HCT116 (cell line): ENCODE measurements around the gene PLEKHM3. TPM values are rescaled to one million over a fixed set of nuclear protein-coding genes. Genes with fewer than 3 reads are reported as not detected.

Experiments
- ATAC-seq: fragments of 200-7000 bp; cut with Tn5 transposase; 2 replicates; pipeline ENCODE4 v1.9.1; 2020; ENCODE audit warnings: mild to moderate bottlenecking, moderate library complexity
- BruUV-seq: library from RNA; stranded (reverse); fragments of 400-500 nt; replicated peaks from 2 replicates; lab custom pipeline; 2021; lab: Mats Ljungman, UMichigan
- CTCF ChIA-PET: fragments of 300-600 bp; sonication (Branson Sonifier 250); formaldehyde crosslinking; loops from one replicate; lab custom pipeline; 2021; ENCODE audit warnings: antibody characterized with exemption; lab: Charles Lee
- POLR2A ChIA-PET: fragments of 300-600, 350-600 bp; sonication (Branson Sonifier 250); formaldehyde crosslinking; loops from one replicate; lab custom pipeline; 2021; ENCODE audit warnings: antibody characterized with exemption; lab: Charles Lee
- RAD21 ChIA-PET, 2 experiments: fragments of 300-600 bp; sonication (Branson Sonifier 250); formaldehyde crosslinking; loops; one replicate each; lab custom pipeline; 2023; ENCODE audit warnings: low total read pairs in 2 of 2; ENCODE audit not compliant: uncharacterized antibody in 2 of 2, unreplicated experiment in 2 of 2, low non-redundant PET in 1 of 2; lab: Charles Lee
- DNase-seq: peaks from one replicate; pipeline ENCODE4 v3.0.0-alpha.2; 2010; ENCODE audit warnings: low read depth, low spot score
- H2AFZ ChIP-seq: fragments of 200-600 bp; shearing (Covaris generic), sonication (generic); 2 replicates; pipeline ENCODE4 v1.6.1; 2017; ENCODE audit warnings: low read depth, mixed run types, mixed read lengths, antibody characterized with exemption, low read length; ENCODE audit not compliant: poor library complexity, severe bottlenecking
- H3K27ac ChIP-seq: 2 replicates; pipeline ENCODE4 v1.5.1; 2012; ENCODE audit warnings: low read depth, low read length
- H3K27me3 ChIP-seq: fragments of 200-600 bp; sonication (generic); 2 replicates; pipeline ENCODE4 v1.6.1; 2016; ENCODE audit warnings: mixed run types, low read length, mixed read lengths; ENCODE audit not compliant: insufficient read depth
- H3K36me3 ChIP-seq, 2 experiments: fragments of 200-500 bp in 1 of 2; fragments of 200-600 bp in 1 of 2; sonication (Bioruptor generic) in 1 of 2; sonication (generic) in 1 of 2; 2 replicates each; pipeline versions ENCODE4 v1.5.1 to v1.6.1; 2014 to 2016; ENCODE audit warnings: low read length in 2 of 2, inconsistent platforms in 1 of 2, mixed read lengths in 1 of 2, mixed run types in 1 of 2; ENCODE audit not compliant: insufficient read depth in 2 of 2, control insufficient read depth in 1 of 2
- H3K4me1 ChIP-seq, 2 experiments: fragments of 200-600 bp in 1 of 2; sonication (generic) in 1 of 2; 2 replicates each; pipeline versions ENCODE4 v1.5.1 to v1.6.1; 2012 to 2017; ENCODE audit warnings: low read length in 2 of 2, inconsistent platforms in 1 of 2, mild to moderate bottlenecking in 1 of 2, mixed read lengths in 1 of 2, mixed run types in 1 of 2, moderate library complexity in 1 of 2; ENCODE audit not compliant: insufficient read depth in 2 of 2, control insufficient read depth in 1 of 2
- H3K4me2 ChIP-seq: fragments of 200-600 bp; sonication (generic); 2 replicates; pipeline ENCODE4 v1.6.1; 2017; ENCODE audit warnings: mixed run types, low read length, mixed read lengths
- H3K4me3 ChIP-seq, 2 experiments: fragments of 200-600 bp in 1 of 2; sonication (generic) in 1 of 2; replicated peaks in 1 of 2; 2 replicates each; pipeline ENCODE4 v1.5.1; 2011 to 2016; ENCODE audit warnings: low read length in 2 of 2, control low read depth in 1 of 2, low read depth in 1 of 2, mild to moderate bottlenecking in 1 of 2, mixed read lengths in 1 of 2, mixed run types in 1 of 2
- H3K79me2 ChIP-seq: fragments of 200-600 bp; sonication (generic); 2 replicates; pipeline ENCODE4 v1.6.1; 2017; ENCODE audit warnings: mild to moderate bottlenecking, mixed run types, low read length, moderate library complexity, mixed read lengths; ENCODE audit not compliant: insufficient read depth
- H3K9ac ChIP-seq: fragments of 200-600 bp; sonication (generic); 2 replicates; pipeline ENCODE4 v1.6.1; 2016; ENCODE audit warnings: low read length, mixed read lengths
- H3K9me2 ChIP-seq: fragments of 200-600 bp; sonication (generic), shearing (Covaris generic); 2 replicates; pipeline ENCODE4 v1.6.1; 2017; ENCODE audit warnings: mixed run types, mild to moderate bottlenecking, moderate library complexity; ENCODE audit not compliant: insufficient read depth
- H3K9me3 ChIP-seq, 2 experiments: fragments of 200-500 bp in 1 of 2; fragments of 200-600 bp in 1 of 2; sonication (Bioruptor generic) in 1 of 2; sonication (generic) in 1 of 2; 2 replicates each; pipeline ENCODE4 v1.6.1; 2014 to 2017; ENCODE audit warnings: low read length in 2 of 2, mixed read lengths in 2 of 2, inconsistent platforms in 1 of 2, low read depth in 1 of 2, mild to moderate bottlenecking in 1 of 2, mixed run types in 1 of 2, moderate library complexity in 1 of 2; ENCODE audit not compliant: control insufficient read depth in 1 of 2, insufficient read depth in 1 of 2
- H4K20me1 ChIP-seq: fragments of 200-600 bp; sonication (generic), shearing (Covaris generic); 2 replicates; pipeline ENCODE4 v1.6.1; 2017; ENCODE audit warnings: mixed run types, mild to moderate bottlenecking, moderate library complexity; ENCODE audit not compliant: insufficient read depth
- CEBPB ChIP-seq: IDR thresholded peaks from 2 replicates; pipeline ENCODE4 v1.6.1; 2012; ENCODE audit warnings: low read depth
- CTCF ChIP-seq, 3 experiments: fragments of 200-600 bp in 1 of 3; sonication (generic) in 1 of 3; IDR thresholded peaks in 2 of 3; conservative IDR thresholded peaks in 1 of 3; 2 replicates each; pipeline ENCODE4 v1.5.1; 2012 to 2017; ENCODE audit warnings: low read depth in 2 of 3, low read length in 2 of 3, antibody characterized with exemption in 1 of 3, borderline replicate concordance in 1 of 3, control low read depth in 1 of 3, mild to moderate bottlenecking in 1 of 3, mixed read lengths in 1 of 3, mixed run types in 1 of 3, moderate library complexity in 1 of 3; ENCODE audit not compliant: insufficient read depth in 1 of 3
- EZH2 ChIP-seq: fragments of 200-600 bp; sonication (generic); IDR thresholded peaks from 2 replicates; pipeline ENCODE4 v1.6.1; 2017; ENCODE audit warnings: antibody characterized with exemption, mixed run types
- JUND ChIP-seq: IDR thresholded peaks from 2 replicates; pipeline ENCODE4 v1.6.1; 2012
- POLR2A ChIP-seq: IDR thresholded peaks from 2 replicates; pipeline ENCODE4 v1.7.0; 2011; ENCODE audit warnings: borderline replicate concordance; ENCODE audit not compliant: insufficient read depth, insufficient read length; ENCODE audit errors: extremely low read depth
- SRF ChIP-seq: IDR thresholded peaks from 2 replicates; pipeline ENCODE4 v1.6.1; 2012; ENCODE audit warnings: low read depth
- YY1 ChIP-seq: IDR thresholded peaks from 2 replicates; pipeline ENCODE4 v1.6.1; 2011; ENCODE audit warnings: low read length, low read depth, moderate library complexity, mild to moderate bottlenecking; ENCODE audit not compliant: insufficient replicate concordance; ENCODE audit errors: extremely low read depth
- ZFX ChIP-seq: fragments of 450-650 bp; IDR thresholded peaks from 2 replicates; pipeline ENCODE4 v1.6.1; 2017
- ZNF274 ChIP-seq: fragments of 200-500 bp; sonication (Bioruptor generic); IDR thresholded peaks from 2 replicates; pipeline ENCODE4 v1.6.1; 2014; ENCODE audit warnings: mild to moderate bottlenecking, low read depth, low read length, inconsistent platforms
- intact Hi-C: fragments of 100-400 bp; cut with micrococcal nuclease; formaldehyde crosslinking; loops from 2 replicates; pipeline ENCODE4 v1.10.0; 2022
- total RNA-seq: library from RNA; stranded (reverse); gene quantifications from one replicate; pipeline ENCODE4 v1.2.1, GENCODE V29; 2021; ENCODE audit not compliant: unreplicated experiment

The PLEKHM3 gene
- total RNA-seq, 1 experiment from 2014 or later = 6.3 TPM

- Histone ChIP-seq H3K79me2 (no peaks in the 10 kb centered on the region), H3K9me3 (no peaks in the 10 kb centered on the region), H3K4me2 (no peak overlapping the region), H3K4me3 (no peak overlapping the region), H3K27ac (no peak overlapping the region), H3K9ac (no peak overlapping the region), H4K20me1 (no peaks in the 10 kb centered on the region), H3K27me3 (no peaks in the 10 kb centered on the region), H3K9me2 (no peaks in the 10 kb centered on the region), H3K4me1 (peaks cover 0 to 9% of the 10 kb centered on the region in 2 experiments; a peak in 1 of 4 replicates), H2AFZ (no peak overlapping the region), H3K36me3 (no peaks in the 10 kb centered on the region)
- no peak for TF ChIP-seq ZFX
- TF ChIP-seq JUND = no peak
- no peak for TF ChIP-seq SRF
- TF ChIP-seq EZH2 = no peak
- no peak for TF ChIP-seq YY1
- TF ChIP-seq POLR2A = no peak
- TF ChIP-seq CTCF (IDR thresholded peaks at IDR 0.05 in 2 of 3, conservative IDR thresholded peaks at IDR 0.05 in 1 of 3; ENCODE audit: borderline replicate concordance in 1 of 3, insufficient read depth in 1 of 3, low read depth in 2 of 3, low read length in 2 of 3) = no peak
- CTCF ChIA-PET = no interaction called here
- RAD21 ChIA-PET = no interaction called here
- intact Hi-C loops = no loop called here
- BruUV-seq = no TSS peak
- ATAC-seq (no peak), DNase-seq (no peak)
- POLR2A ChIA-PET = interaction anchor here (0.5 kb wide), 1 partner anchor 163 kb away, joined by 4 read pairs; no protein-coding TSS in a partner anchor
Observed at GRCh38 chr2:207871506-207871905, 153.8 kb downstream of the PLEKHM3 start.

DNA sequence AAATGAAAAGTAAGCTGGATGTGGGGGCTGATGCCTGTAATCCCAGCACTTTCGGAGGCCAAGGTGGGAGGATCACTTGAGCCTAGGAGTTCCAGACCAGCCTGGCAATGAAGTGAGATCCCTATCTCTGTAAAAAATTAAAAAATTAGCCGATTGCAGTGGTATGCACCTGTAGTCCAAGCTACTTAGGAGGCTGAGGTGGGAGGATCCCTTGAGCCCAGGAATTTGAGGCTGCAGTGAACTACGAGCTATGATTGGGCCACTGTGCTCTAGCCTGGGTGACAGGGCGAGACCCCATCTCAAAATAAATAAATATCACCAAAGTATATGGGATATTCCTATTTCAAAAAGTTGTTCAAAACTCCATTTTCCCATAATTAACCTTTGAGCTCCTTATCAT, 154.5 kb downstream of the PLEKHM3 start:
- ATAC-seq (no peak), DNase-seq (no peak)
- Histone ChIP-seq H3K4me2 (no peak overlapping the region), H3K4me3 (no peak overlapping the region), H3K27me3 (no peaks in the 10 kb centered on the region), H3K36me3 (no peaks in the 10 kb centered on the region), H3K27ac (no peak overlapping the region), H4K20me1 (no peaks in the 10 kb centered on the region), H3K9me2 (no peaks in the 10 kb centered on the region), H3K9ac (no peak overlapping the region), H3K4me1 (peaks cover 0 to 9% of the 10 kb centered on the region in 2 experiments; a peak in 1 of 4 replicates), H2AFZ (no peak overlapping the region), H3K9me3 (no peaks in the 10 kb centered on the region), H3K79me2 (no peaks in the 10 kb centered on the region)
- TF ChIP-seq CEBPB (no peak), ZNF274 (no peak)
- RAD21 ChIA-PET = no interaction called here
- CTCF ChIA-PET = no interaction called here
- POLR2A ChIA-PET = no interaction called here
- intact Hi-C loops = no loop called here
- BruUV-seq = no TSS peak
